ENCODE data around the gene SESN1.
"Not testable (repeated sequence)": the region's sequence is repeated elsewhere in the genome, so short reads cannot be mapped to it uniquely, and the experiment has no call there.

The SESN1 gene

GRCh38 chr6:109094416-109095035 is at the start of gene SESN1:
Gene SESN1 (minus strand): TSS chr6:109094846. CDS start chr6:109094073, 773 bp downstream.
- peak; percentile 83 for DNase-seq (ENCODE audit: low spot score)

DNA sequence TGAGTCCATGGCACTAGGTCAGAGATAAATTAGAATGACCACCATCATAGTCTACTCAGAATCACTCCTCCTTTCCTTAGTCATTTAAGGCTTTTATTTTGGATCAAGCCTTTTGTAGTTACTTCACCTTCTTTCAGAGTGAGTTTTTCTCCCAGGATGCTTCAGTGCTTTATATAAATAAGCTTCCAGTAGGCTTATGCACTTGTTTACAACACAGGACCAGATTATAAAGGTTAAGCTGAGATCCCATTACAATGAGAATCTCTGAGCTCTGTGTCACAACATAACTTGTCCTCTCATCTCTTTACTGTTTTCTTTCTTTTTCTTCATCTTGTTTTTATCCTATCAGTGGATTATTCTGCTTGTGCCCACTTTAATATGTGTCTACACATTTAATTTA is 48.5 kb upstream of the SESN1 start:
- no peak for DNase-seq (ENCODE audit: low spot score)

DNA sequence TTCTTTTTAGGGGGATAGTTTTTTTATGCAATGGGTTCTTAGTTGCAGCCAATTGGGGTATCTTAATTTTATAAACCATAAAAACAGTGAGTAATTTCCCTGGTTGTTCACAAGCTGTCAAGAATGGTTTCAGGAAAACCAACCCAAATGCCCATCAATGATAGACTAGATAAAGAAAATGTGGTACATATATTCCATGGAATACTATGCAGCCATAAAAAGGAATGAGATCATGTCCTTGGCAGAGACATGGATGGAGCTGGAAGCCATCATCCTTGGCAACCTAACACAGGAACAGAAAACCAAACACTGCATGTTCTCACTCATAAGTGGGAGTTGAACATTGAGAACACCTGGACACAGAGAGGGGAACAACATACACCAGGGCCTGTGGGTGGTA is 47.4 kb upstream of the SESN1 start:
- not testable (repeated sequence) for DNase-seq (ENCODE audit: low spot score)

- DNase-seq (ENCODE audit: low spot score), result no peak
Observed at GRCh38 chr6:109139109-109139508, 44.5 kb upstream of the SESN1 start.

DNA sequence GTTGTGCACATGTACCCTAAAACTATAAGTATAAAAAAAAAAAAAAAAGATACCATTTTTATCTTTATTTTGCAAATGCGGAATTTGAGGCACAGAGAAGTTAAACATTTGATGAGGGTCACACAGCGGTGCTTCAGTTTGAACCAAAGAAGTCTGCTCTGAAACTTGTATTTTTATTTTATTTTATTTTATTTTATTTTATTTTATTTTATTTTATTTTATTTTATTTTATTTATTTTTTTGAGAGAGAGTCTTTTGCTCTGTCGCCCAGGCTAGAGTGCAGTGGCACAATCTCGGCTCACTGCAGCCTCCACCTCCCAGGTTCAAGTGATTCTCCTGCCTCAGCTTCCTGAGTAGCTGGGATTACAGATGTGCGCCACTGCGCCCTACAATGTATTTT is 41.9 kb upstream of the SESN1 start:
- not testable (repeated sequence) for DNase-seq (ENCODE audit: low spot score)

DNA sequence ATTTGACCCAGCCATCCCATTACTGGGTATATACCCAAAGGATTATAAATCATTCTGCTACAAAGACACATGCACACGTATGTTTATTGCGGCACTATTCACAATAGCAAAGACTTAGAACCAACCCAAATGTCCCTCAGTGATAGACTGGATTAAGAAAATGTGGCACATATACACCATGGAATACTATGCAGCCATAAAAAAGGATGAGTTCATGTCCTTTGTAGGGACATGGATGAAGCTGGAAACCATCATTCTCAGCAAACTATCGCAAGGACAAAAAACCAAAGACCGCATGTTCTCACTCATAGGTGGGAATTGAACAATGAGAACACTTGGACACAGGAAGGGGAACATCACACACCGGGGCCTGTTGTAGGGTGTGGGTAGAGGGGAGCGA is 41.4 kb upstream of the SESN1 start:
- not testable (repeated sequence) for DNase-seq (ENCODE audit: low spot score)

- not testable (repeated sequence) for DNase-seq (ENCODE audit: low spot score)
Observed at GRCh38 chr6:109135600-109135999, 41.0 kb upstream of the SESN1 start.

- no peak for DNase-seq (ENCODE audit: low spot score)
Observed at GRCh38 chr6:109130065-109130464, 35.4 kb upstream of the SESN1 start.

GRCh38 chr6:109125504-109125903 is 30.9 kb upstream of the SESN1 start:
- no peak for DNase-seq (ENCODE audit: low spot score)

DNA sequence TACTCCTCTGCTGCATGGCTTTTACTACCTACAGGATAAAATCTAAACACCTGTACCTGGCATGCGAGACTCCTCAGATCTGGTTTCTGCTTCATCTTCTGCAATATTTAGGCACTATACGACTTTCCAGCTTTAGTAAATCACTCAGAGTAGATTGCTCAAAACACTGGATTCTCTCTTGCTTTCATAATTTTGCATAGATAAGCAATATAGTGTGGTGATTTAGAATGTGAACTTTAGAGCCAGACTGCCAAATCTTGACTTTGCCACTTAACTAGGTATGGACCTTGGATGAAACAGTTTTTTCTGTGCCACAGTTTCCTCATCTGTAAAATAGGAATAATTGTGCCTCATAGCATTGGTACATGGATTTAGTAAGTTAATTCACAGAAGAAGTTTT is 29.6 kb upstream of the SESN1 start:
- no peak for DNase-seq (ENCODE audit: low spot score)

- no peak for DNase-seq (ENCODE audit: low spot score)
Observed at GRCh38 chr6:109121411-109121810, 26.8 kb upstream of the SESN1 start.

DNA sequence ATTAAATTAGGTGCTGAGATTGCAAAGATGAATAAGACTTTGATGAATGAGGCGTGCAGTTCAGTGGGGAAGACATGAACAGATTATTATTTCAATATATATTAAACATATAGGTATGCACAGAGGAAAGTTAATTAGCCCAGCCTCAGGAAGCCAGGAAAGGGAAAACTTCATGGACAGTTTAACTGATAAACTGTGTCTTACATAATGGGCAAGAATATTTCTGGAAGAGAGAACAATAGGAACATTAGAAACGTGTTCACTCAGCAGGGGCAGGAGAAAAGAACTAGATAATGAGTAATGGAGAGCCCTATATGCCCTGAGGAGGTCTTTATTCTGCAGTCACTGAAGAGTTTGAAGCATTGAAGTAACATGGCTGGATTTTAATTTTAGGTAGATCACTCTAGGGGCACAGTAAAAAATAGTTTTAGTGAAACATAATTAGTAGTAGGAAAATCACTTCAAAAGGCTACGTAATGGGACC is 24.3 kb upstream of the SESN1 start:
- no peak for DNase-seq (ENCODE audit: low spot score)

GRCh38 chr6:109118337-109118736 is 23.7 kb upstream of the SESN1 start:
- no peak for DNase-seq (ENCODE audit: low spot score)

DNA sequence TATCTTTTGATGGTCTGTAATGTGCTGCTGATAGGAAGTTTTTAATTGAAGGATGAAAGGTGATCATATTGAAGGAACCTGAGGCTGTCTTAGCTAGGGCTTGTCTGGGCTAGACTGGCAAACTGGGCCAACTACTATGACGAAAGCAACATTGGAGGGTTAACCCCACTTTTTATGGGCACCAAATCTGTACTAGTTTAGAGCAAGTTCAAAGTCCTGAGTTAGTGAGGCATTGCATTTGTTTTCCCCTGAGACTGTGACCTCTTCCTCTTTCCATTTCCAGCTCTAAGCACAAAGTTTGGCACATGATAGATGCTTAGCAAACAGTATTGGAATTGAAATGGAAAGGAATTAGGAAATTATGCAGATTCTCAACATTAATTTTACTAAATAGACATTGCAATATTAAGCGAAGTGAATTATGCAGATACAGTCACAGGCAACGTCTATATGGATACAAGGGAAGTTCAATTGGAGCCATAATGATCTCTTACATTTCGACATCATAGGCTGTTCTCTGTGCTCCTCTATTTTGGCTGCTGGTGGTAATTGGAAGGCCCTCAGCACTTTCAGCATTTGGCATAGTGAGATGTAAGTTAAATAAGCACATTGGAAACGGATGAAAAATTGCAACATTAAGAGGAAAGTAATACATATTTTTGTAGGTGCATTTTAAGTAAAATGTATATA is 22.8 kb upstream of the SESN1 start:
- DNase-seq (ENCODE audit: low spot score), result no peak

- DNase-seq (ENCODE audit: low spot score), result not testable (repeated sequence)
Observed at GRCh38 chr6:109112663-109113062, 18.0 kb upstream of the SESN1 start.

DNA sequence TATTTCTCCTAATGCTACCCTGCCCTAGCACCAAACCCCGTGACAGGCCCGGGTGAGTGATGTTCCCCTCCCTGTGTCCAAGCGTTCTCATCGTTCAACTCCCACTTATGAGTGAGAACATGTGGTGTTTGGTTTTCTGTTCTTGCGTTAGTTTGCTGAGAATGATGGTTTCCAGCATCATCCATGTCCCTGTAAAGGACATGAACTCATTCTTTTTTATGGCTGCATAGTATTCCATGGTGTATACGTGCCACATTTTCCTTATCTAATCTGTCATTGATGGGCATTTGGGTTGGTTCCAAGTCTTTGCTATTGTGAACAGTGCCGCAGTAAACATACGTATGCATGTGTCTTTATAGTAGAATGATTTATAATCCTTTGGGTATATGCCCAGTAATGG is 15.0 kb upstream of the SESN1 start:
- not testable (repeated sequence) for DNase-seq (ENCODE audit: low spot score)

- no peak for DNase-seq (ENCODE audit: low spot score)
Observed at GRCh38 chr6:109105681-109106080, 11.0 kb upstream of the SESN1 start.

DNA sequence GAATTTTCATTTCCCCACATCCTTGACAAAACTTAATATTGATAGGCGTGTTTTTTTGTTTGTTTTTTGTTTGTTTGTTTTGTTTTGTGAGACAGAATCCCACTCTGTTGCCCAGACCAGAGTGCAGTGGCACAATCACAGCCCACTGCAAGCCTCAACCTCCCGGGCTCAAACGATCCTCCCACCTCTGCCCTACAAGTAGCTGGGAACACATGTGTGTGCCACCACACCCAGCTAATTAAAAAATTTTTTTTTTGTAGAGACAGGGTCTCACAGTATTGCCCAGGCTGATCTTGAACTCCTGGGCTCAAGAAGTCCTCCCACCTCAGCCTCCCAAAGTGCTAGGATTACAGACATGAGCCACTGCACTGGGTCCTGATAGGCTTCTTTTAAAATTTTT is 9.9 kb upstream of the SESN1 start:
- DNase-seq (ENCODE audit: low spot score), result no peak

DNA sequence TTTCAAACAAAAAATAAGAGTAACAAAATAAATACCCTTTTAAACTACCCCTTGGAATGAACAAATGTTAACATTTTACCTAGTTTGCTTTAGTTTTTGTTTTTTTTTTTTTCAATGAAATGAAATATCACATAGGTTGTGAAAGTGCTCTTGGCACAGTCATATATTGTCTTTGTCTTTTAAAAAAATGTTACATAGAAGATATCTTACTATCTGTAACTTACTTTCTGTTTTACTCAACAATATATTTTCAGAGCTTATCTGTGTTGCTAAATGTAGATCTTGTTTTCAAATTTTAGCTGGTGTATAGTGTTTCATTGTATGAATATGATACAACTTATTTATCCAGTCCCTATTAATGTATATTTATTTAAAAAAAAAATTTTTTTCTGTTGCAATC is 9.3 kb upstream of the SESN1 start:
- no peak for DNase-seq (ENCODE audit: low spot score)

DNA sequence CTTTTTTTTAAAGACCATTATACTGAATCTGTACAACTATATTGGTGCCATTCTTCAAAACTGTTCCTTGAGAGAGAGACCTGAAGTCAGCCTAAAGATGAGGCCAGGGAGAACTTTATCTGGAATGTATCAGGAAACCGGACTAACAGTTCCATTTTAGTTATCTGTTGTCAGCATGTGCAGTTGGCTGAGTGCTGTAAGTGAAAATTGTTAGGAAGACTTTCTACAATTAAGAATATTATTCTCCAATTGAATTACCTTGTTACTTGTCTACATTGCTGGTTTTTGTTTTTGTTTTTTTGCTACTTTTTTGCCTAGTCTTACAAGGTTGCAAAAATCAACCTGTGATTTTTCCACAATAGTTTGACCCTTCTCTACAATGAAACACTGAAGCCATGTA is 8.1 kb upstream of the SESN1 start:
- no peak for DNase-seq (ENCODE audit: low spot score)

GRCh38 chr6:109097661-109098060 is 3.0 kb upstream of the SESN1 start:
- no peak for DNase-seq (ENCODE audit: low spot score)

- DNase-seq (ENCODE audit: low spot score), result no peak
Observed at GRCh38 chr6:109096208-109096607, 1.6 kb upstream of the SESN1 start.

- DNase-seq (ENCODE audit: low spot score), result no peak
Observed at GRCh38 chr6:109095835-109096084, 1.1 kb upstream of the SESN1 start.
